ENCODE measurements around the gene CRMP1.
"Not testable (repeated sequence)": the region's sequence is repeated elsewhere in the genome, so short reads cannot be mapped to it uniquely, and the experiment has no call there.

The CRMP1 gene

DNA sequence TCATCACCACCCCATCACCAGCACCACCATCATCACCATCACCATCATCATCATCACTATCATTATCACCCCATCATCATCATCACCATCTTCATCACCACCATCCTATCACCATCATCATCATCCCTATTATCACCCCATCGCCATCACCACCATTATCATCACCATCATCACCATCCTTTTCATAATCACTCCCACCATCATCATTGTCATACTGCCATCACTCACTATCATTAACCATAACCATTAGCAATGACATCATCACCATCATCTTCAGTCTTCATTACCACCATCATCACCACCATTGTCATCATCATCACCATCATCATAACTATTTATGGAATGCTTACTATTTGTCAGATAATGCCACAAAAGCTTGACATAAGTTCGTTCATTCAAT, 35.7 kb downstream of the CRMP1 start:
- DNase-seq: no peak

DNA sequence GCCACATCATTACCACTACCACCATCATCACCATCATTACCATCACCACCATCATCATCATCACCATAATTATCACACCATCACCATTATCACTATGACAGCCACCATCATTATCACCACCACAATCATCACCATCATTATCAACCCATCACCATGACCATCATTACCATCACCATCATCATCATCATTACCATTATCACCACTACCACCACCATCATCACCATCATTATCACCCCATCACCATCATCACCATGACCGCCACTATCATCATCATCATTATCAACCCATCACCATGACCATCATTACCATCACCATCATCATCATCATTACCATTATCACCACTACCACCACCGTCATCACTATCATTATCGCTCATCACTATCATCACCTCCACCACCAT, 36.5 kb downstream of the CRMP1 start:
- DNase-seq: not testable (repeated sequence)

DNA sequence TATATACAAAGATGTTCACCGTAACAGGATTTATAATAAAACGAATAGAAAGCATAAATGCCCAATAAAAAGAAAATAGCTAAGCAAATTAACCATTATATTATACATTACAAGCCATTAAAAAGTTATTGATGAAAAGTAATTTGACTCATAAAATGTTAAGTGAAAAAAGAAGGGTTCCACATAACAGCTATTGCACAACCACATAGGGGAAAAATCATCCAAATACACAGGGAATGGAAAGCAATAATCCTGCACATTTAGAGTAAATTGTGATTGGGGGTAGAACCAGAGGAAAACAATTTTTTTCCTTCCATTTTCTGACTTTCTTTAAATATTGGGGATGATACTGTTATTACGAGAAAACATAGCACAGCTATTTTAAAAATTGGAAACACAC, 38.0 kb downstream of the CRMP1 start:
- DNase-seq: no peak

DNA sequence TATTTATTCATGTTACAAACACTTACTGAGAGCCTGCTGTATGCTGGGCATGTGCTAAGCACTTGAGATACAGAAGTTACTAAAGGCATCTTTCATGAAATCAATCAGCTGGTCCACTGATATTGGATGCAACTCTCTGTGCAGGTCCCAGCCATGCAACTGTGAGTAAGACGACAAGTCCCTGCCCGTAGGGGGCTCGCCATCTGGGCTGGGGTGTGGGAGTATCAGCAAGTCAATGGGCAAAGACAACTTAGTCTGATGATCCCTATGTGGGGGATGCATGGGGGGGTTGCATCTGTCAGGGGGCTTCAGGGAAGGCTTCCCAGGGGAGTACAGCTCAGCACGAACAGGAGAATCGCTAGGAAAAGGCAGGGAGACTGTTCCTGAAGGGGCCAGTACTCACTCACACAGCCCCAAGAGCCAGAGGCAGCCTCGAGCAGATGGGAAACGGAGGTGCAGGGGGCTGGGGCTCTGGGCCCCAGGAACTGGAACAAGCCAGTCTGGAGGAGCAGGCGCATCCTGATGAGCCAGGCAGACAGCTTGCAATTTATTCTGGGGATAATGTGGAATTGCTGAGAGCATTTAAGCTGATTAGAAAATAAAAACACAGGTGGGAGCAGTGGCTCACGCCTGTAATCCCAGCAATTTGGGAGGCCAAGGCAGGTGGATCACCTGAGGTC, 40.2 kb downstream of the CRMP1 start:
- DNase-seq: no peak

DNA sequence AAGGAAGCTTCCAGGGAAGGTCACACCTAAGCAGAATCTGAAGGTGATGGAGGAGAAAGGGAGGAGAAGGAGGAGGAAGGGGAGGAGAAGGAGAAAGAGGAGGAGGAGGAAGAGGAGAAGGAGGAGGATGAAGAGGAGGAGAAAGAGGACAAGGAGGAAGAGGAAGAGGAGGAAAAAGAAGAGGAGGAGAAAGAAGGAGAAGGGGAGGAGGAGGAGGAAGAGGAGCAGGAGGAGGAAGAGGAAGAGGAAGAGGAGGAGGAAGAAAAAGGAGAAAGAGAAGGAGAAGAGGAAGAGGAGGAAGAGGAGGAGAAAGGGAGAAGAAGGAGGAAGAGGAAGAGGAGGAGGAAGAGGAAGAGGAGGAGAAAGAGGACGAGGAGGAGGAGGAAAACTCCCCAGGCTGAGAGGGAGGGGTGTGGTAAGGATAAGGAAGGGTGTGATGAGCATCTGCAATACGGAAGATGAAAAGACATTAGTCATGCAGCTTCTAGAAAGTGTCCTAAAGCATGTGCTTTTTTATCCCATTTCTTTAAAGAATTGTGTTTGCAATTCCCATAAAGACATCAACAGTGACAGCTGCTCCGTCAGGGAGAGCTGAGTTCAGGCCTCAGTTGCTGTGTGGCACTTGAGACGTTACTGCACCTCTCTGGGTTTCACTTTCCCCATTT, 41.1 kb downstream of the CRMP1 start:
- no peak for DNase-seq

DNA sequence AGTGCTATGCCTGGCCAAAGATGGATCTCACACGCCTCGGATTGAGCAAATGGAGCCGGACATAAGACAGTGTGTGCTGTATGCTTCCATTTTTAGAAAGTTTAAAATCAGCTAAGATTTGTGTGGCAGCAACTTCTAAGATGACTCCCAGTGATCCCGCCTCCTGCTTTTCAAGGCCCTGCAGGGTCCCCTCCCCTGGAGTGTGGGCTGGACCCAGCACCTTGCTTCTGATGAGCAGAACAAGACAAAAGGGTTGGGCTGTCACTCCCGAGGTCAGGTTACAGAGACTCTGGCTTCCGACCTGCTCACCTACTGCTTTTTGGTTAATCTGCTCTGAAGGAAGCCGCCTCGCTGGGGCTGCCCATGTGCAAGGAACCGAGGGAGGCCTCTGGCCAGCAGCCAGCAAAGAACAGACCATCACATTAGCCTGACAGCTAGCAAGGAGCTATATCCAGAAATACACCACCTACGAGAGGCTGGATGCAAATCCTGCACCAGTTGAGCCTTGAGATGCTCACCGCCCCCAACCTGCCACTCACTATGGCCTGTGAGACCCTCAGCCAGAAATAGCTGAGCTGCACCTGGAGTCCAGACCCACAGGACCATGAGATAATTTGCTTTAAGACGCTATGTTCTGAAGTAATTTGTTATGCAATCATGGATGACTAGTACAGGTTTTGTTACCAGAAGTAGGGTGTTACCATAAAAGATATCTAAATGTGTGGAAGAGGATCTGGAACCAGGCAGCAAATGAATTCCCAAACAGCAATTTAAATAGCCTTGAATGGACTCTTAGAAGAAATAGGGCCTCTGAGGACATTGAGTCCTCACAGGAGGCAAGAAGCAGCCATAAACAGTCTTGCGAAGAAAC, 47.6 kb downstream of the CRMP1 start:
- DNase-seq: no peak

DNA sequence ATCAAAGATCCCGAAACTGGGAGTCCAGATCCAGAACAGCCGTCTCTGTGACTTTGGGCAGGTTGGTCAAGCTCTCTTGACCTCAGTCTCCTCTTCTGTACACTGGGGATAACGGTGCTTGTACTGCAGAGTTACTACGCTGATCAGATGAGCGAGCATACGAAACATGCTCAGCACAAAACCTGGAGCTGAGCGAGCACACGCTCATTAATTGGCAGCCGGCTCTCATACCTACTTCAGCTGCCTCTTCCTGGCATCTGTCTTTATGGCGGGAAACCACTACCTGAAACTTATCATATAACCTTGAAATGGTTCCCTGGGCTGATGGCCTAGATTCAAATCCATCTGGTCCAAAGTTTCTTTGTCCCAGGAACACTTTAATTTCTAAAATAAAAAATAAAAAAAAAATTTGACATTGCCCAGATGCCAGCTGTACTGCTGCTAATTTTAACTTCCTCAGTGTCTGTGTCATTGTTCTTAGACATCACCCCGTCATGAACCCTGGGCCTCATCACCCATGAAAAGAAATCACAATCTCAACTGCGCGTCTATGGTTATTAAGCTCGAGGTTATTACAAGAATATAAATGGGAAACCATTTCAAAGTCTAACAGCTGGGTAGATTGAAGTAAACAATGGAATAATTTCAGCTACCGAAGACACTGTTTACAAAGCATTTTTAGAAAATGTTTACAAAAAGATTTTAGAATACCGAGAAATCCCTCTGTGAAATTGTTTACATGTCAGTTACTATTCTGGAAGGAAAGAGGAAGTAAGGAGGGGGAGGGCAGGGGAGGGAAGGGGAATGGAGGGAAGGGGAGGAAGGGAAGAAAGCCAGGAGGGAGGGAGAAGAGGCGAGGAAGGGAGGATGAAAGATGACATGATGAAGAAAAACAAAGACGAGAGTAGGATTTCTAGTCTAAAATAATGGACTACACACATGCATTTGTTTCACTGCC, 49.0 kb downstream of the CRMP1 start:
- no peak for DNase-seq

DNA sequence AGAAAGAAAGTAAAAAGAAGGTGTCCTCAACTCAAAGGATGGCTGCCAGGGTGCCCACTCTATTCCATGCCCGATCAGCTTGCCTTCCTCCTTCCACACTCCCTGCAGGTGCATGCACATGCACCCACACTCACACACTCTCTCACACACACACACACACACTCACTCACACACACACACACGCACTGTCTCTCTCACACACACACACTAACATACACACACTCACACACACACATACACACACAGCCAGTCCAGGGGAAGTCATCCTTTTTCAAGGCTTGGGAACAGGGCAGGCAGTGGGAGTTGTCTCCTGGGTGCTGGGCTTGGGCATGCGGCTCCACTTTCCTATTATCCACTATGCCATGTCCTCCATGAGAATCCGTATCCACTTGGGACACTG, 50.4 kb downstream of the CRMP1 start:
- no peak for DNase-seq

DNA sequence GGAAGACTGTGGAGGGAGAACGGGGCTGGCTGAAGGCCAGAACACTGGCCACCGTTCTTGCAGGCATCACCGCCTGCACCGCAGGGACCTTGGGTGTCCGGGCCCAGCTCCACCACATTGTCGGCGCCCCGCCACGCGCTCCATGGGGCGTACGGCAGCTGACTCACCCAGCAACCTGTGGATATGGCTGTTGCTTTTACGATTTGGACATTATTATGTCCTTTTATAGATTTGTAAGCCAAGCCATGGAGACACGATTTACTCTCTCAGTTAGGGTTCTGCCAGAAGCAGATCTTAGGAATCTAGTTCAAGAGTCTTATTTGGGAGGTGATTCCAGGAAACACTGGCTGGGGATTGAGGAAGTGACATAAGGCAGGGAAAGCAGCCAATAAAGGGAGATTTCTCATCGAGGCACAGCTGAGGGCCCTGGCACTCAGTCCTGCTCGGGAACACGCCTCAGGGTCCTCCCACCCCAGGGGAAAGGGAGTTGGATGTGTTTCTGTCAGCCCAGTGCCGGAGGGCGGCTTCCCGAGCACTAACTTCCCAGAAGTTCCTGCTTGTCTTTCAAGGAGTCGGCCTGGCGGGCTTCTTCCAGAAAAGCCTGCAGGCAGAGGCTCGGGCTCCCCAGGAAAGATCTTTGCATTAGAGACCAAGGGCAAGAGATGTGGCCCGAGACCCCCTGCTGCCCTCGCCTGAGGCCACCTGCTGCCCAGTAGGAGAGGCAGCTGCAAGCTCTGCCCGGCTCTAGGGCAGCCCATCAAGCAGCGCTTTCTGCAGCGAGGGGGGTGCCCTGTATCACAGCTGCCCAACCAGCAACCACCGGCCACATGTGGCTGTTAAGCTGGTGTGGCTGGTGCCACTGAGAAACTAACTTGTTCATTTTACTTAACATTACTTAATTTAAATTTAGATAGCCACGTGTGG, 52.9 kb downstream of the CRMP1 start:
- DNase-seq: no peak

DNA sequence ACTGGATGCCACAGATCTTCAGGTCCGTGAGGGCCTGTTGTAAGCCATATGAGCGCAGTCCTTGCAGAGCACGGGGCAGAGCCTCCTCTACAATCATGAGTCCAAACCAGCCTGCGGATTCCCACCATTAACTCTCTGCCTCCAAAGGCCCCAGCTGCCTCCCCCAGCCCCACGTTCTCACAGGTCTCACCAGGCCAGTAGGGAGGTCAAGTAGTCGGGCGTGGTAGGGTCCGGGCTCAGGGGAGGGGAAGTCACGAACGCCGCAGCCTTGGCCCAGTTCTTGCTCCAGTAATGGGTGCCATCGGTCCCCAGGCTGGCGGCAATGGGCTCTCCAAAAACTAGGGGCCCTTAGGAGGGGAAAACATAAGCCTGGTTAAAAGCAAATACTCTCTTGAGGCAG, 53.6 kb downstream of the CRMP1 start:
- DNase-seq: no peak

DNA sequence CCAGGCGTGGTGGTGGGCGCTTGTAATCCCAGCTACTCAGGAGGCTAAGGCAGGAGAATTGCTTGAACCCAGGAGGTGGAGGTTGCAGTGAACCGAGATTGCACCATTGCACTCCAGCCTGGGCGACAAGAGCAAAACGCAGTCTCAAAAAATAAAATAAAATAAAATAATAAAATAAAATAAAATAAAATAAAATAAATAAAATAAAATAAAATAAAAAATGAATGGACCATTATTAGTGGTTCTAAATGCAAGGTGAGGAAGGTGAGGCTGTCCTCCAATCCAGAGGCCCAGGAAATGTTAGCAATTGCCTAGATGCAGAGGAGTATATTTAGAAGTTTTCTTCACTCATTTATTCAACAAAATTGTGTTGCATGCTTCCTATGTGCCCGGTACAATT, 55.4 kb downstream of the CRMP1 start:
- DNase-seq: not testable (repeated sequence)

DNA sequence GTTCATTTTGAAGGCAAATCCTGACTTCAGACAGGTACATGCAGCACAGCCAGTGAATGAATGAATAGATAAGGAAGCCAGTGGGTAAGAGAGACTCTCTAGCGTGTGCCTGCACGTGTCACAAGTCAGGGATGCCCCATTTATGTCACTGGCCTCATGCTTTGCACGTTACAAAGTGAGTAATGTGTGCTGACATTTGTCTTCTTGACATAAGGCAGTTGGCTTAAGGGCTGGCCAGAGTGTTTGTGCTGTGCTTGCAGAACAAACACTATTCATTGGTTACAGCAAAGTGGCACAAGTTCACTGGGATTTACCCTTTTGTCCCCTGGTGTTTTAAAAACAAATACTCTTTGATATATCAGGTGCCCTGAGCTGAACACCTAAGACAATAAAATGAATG, 55.9 kb downstream of the CRMP1 start:
- no peak for DNase-seq

DNA sequence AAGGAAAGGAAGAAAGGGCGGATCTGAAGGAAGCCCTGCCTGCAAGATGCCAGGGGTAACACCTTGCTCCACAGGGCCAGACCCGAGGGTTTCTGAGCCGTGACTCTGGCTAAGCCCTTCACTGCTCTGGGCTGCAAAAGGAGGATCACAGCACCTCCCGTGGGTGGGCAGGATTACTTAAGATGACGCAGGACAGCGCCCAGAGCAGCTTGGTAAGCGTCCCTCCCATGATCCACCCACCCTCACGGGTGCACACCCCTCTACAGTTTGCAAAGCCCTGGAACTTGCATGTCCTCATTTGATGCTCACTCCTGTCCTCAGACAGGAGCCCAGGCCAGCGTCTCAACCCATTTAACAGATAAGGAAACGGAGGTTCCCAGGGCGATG, 64.9 kb downstream of the CRMP1 start:
- no peak for DNase-seq

DNA sequence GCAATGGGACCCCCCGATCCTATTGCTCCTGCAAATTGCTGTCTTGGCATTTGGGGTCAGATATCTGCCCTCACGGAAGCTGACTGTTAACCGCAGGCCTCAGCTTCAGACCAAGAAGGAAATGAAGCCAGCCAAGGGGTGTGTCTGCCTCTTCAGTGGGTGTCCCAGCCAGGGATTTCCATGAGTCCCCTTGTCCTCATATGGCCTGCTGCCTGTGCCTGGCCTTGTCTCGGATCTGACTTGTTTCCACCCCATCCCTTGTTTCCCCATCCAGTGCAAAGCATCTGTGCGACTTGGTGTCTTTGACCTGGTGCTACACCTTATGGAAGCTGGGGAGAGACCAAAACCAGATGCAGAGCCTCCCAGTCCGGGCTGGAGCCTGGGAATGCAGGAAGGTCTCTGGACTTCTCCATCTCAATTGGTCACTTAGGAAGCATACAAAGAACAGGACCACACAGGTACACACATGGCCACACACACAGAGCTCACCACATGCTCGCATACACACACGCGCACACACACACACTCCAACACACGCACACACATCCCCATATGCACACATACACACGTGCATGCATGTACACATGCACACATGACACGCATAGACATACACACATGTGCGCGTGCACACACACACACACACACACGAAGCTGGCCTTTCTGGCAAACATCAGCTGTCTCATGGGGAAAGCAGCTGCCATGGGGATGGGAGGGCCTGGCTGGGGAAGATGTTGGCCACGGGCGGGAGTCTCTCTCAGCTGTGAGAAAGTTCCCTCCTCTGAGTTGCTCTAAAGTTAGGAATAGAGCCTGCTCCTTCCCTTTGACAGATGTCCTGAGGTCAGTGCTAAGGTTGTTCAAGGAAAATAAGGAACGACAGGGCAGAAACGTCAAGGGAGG, 65.5 kb downstream of the CRMP1 start:
- no peak for DNase-seq

DNA sequence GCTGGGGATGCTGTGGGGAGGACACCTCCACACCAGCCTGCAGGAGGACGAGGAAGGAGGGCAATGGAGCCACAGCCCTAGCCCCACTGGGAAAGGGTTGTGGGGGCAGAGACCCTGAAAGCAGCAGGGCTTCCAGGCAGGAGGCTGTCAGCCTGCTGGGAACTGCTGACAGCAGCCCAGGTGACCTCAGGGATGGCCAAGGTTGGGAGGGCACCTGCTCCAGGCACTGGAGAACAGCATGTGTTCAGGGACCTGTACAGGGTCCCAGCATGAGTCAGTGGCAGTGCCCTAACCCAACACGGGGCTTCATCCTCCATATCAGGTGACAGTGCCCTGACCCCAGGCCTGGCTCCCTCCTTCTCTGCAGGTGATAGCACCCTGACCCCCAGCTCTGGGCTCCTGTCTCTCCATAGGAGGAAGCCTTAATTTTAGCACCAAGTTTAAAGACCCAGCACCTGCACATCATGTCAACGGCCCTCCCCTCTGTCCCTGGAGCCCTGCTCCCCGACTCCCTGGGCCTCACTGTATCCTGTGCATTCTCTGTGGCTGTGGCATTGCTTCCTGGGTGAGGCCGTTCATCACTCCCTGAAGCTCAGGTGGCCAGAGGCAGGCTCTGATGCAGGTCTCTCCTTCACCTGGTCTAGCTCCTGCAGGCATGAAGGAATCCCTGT, 66.3 kb downstream of the CRMP1 start:
- no peak for DNase-seq

DNA sequence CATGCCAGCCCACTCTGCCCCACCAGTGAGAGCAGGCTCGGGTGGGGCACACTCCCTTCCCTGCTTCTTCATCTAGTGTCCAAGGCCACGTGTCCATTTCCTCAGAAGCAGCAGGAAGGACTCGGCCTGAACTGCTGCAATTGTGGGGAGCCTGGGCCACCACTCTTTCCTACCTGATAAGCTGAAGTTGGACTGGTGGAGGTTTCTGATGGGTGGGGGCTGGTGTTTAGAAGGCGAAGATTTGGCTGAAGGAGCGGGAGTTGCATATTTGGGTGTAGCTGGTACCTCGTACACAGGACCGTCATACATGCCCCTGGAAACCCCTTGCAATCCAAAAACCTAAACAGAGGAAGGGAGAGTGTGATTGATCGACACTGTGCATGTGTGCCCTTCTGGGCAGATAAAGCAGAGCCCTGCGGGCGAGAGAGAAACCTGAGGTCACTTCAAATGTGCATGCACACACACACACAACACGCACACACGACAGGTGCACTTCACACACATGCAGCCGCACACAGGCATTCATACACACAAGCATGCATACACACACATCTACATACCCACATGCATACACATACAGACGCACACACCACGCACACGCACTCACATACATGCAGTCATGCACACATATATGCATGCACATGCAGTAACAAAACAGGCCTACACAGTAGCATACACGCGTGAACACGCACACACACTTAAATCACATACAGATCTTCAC, 67.4 kb downstream of the CRMP1 start:
- no peak for DNase-seq

DNA sequence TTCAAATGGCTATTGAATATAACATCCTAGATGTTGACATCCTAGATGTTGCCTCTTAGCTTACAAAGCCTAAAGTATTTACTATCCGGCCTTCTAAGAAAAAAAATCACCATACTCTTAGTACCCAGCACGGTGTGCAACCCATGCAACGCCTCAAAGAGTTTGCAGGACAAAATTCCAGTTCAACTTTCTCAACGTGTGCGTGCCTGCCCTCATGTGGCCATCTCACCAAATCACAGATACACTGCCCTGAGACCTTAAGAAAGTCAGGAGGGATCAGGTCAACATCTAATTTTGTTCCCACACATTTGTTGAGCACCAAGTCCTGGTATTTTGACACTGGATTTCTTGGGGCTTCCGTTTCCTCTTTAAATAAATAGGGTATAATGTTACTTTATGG, 68.3 kb downstream of the CRMP1 start:
- DNase-seq: no peak

DNA sequence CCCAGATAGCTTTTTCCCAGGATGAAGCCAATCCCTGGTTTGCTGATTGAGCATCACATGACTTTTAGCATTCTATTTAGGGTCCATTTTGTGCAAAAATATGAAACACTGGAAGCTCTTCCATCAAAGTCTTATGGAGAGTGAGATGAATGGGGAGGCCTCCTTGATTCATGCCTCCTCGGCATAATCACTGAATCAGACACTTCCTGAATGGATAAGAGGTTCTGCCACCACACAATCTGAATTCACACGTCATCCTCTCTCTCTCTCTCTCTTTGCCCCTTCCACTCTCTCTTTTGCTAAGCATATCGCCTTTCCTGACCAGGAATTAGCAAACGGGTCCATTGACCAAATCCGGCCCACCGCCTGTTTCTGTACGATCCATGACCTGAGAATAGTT, 68.7 kb downstream of the CRMP1 start:
- no peak for DNase-seq

Data from right kidney (tissue), 1 donor.